Ovary (tissue), 3 donors: ENCODE measurements around the gene IP6K1.
"Not testable (repeated sequence)": the region's sequence is repeated elsewhere in the genome, so short reads cannot be mapped to it uniquely, and the experiment has no call there.

Experiments used
- EP300 ChIP-seq: sonication (generic); formaldehyde crosslinking; IDR thresholded peaks from one replicate; pipeline ENCODE4 v1.6.1; 2017; ENCODE audit warnings: antibody characterized with exemption
- TF ChIP-seq, protein P1 (sequence below), 3 donors: fragments of 450-650 bp in 2 of 3; fragments of 200-600 bp in 1 of 3; IDR thresholded peaks; one replicate each; pipeline versions ENCODE4 v1.5.1 to v1.8.0; 2016 to 2022; ENCODE audit warnings: antibody characterized with exemption in 3 of 3, mild to moderate bottlenecking in 1 of 3
- donor health status: DM: no; HTN: no; CAD: no.

DNA sequence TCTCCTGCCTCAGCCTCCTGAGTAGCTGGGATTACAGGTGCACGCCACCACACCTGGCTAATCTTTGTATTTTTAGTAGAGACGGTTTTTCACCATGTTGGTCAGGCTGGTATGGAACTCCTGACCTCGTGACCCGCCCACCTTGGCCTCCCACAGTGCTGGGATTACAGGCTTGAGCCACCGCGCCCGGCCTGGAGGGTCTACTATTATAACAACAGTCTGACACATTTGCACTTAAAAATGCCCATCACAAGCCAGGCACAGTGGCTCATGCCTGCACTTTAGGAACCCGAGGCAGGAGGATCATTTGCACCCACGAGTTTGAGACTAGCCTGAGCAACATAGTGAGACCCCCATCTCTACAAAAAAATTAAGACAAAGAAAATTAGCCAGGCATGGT lies 4.1 kb downstream of the IP6K1 start:
- TF ChIP-seq, protein P1, sequence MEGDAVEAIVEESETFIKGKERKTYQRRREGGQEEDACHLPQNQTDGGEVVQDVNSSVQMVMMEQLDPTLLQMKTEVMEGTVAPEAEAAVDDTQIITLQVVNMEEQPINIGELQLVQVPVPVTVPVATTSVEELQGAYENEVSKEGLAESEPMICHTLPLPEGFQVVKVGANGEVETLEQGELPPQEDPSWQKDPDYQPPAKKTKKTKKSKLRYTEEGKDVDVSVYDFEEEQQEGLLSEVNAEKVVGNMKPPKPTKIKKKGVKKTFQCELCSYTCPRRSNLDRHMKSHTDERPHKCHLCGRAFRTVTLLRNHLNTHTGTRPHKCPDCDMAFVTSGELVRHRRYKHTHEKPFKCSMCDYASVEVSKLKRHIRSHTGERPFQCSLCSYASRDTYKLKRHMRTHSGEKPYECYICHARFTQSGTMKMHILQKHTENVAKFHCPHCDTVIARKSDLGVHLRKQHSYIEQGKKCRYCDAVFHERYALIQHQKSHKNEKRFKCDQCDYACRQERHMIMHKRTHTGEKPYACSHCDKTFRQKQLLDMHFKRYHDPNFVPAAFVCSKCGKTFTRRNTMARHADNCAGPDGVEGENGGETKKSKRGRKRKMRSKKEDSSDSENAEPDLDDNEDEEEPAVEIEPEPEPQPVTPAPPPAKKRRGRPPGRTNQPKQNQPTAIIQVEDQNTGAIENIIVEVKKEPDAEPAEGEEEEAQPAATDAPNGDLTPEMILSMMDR (IDR thresholded peaks at IDR 0.05) = not testable (repeated sequence)
- TF ChIP-seq EP300 = not testable (repeated sequence)
